ENCODE results near the gene DSTN.

GRCh38 chr20:17598013-17598550 lies 28.2 kb downstream of the DSTN start:
- TF ChIP-seq POLR2A (IDR thresholded peaks at IDR 0.05) (no peak), CTCF (IDR thresholded peaks at IDR 0.05 in 8 of 11, conservative IDR thresholded peaks at IDR 0.05 in 3 of 11) (no peak), POLR2AphosphoS5 (IDR thresholded peaks at IDR 0.05) (no peak)
